OCI-LY3 (cell line): ENCODE measurements around the gene MTCL3.

Source experiments
- H2AFZ ChIP-seq: fragments of 200-600, 300-600 bp; shearing (Covaris generic); 2 replicates; pipeline ENCODE4 v1.6.0; 2014; ENCODE audit warnings: antibody characterized with exemption, low read depth, low read length
- H3K27ac ChIP-seq: fragments of 200-600, 300-600 bp; sonication (generic); 2 replicates; pipeline ENCODE4 v1.5.1; 2014; ENCODE audit warnings: mild to moderate bottlenecking, low read length, moderate library complexity, mixed read lengths
- H3K27me3 ChIP-seq: fragments of 200-600, 300-600 bp; sonication (generic); 2 replicates; pipeline ENCODE4 v1.6.1; 2014; ENCODE audit warnings: low read depth, low read length, mixed read lengths
- H3K36me3 ChIP-seq: fragments of 200-600, 300-600 bp; sonication (generic); replicated peaks from 2 replicates; pipeline ENCODE3; 2014; ENCODE audit warnings: low read depth, low read length, mixed read lengths
- H3K4me1 ChIP-seq: fragments of 300-600, 200-600 bp; sonication (generic); 2 replicates; pipeline ENCODE4 v1.6.1; 2014; ENCODE audit warnings: low read length, mixed read lengths
- H3K4me2 ChIP-seq: fragments of 200-600, 300-600 bp; sonication (generic); 2 replicates; pipeline ENCODE4 v1.6.1; 2014; ENCODE audit warnings: low read length, mixed read lengths
- H3K4me3 ChIP-seq: fragments of 300-600, 200-600 bp; sonication (generic); 2 replicates; pipeline ENCODE4 v1.5.1; 2014; ENCODE audit warnings: antibody characterized with exemption, mild to moderate bottlenecking, low read length, moderate library complexity
- H3K79me2 ChIP-seq: fragments of 300-600, 200-600 bp; shearing (Covaris generic); 2 replicates; pipeline ENCODE4 v1.6.1; 2014; ENCODE audit warnings: mild to moderate bottlenecking, low read length, mixed read lengths
- H3K9ac ChIP-seq: fragments of 300-600, 200-600 bp; shearing (Covaris generic); 2 replicates; pipeline ENCODE4 v1.6.0; 2014; ENCODE audit warnings: mild to moderate bottlenecking, low read length, moderate library complexity
- H3K9me3 ChIP-seq: fragments of 200-600, 300-600 bp; shearing (Covaris generic); 2 replicates; pipeline ENCODE4 v1.6.1; 2014; ENCODE audit warnings: low read length, mixed read lengths; ENCODE audit not compliant: insufficient read depth
- H4K20me1 ChIP-seq: fragments of 200-600, 300-600 bp; sonication (generic); 2 replicates; pipeline ENCODE4 v1.6.1; 2016; ENCODE audit warnings: low read length, mixed read lengths; ENCODE audit not compliant: insufficient read depth
- EZH2phosphoT487 ChIP-seq: fragments of 200-600 bp; shearing (Covaris generic); IDR thresholded peaks from 2 replicates; pipeline ENCODE4 v1.6.1; 2018; ENCODE audit warnings: antibody characterized with exemption, mixed run types, low read depth
- TF ChIP-seq, protein P1 (sequence below): fragments of 200-600, 300-600 bp; sonication (generic); IDR thresholded peaks from 2 replicates; pipeline ENCODE4 v1.5.1; 2014; ENCODE audit warnings: antibody characterized with exemption, low read length, low read depth

The MTCL3 gene

DNA sequence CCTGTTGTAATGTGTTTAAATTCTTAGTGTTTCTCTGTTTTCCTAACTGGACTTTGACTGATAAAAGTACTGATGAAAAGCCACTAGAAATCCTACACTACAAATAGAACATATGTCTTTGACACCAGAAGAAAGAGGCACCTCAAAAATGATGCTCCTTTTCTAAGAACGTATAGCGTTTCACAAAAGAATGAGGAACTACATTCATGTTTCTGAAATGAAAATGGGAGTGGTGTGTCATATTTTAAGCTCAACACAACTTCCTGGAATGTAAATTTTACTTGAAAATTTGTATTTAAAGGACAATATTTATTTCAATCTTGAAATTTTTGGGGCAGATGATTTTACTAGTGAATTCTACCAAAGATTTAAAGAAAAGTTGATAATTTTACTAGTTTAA, 95.2 kb downstream of the MTCL3 start:
- H3K27ac ChIP-seq: no peak overlapping the region
- peaks cover 16% of the 10 kb centered on the region for H3K4me1 ChIP-seq
- H3K9me3 ChIP-seq: no peaks in the 10 kb centered on the region
- no peak overlapping the region for H3K9ac ChIP-seq
- no peak overlapping the region; the same call in 1 of the 2 replicates for H2AFZ ChIP-seq
- H3K36me3 ChIP-seq: no peaks in the 10 kb centered on the region
- H3K79me2 ChIP-seq: no peaks in the 10 kb centered on the region
- peak overlapping the region; percentile 14; the same call in 1 of the 2 replicates for H3K4me2 ChIP-seq
- no peak overlapping the region for H3K4me3 ChIP-seq
- no peak for TF ChIP-seq EZH2phosphoT487
- TF ChIP-seq, protein P1, sequence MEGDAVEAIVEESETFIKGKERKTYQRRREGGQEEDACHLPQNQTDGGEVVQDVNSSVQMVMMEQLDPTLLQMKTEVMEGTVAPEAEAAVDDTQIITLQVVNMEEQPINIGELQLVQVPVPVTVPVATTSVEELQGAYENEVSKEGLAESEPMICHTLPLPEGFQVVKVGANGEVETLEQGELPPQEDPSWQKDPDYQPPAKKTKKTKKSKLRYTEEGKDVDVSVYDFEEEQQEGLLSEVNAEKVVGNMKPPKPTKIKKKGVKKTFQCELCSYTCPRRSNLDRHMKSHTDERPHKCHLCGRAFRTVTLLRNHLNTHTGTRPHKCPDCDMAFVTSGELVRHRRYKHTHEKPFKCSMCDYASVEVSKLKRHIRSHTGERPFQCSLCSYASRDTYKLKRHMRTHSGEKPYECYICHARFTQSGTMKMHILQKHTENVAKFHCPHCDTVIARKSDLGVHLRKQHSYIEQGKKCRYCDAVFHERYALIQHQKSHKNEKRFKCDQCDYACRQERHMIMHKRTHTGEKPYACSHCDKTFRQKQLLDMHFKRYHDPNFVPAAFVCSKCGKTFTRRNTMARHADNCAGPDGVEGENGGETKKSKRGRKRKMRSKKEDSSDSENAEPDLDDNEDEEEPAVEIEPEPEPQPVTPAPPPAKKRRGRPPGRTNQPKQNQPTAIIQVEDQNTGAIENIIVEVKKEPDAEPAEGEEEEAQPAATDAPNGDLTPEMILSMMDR: no peak
- no peaks in the 10 kb centered on the region for H3K27me3 ChIP-seq
- no peaks in the 10 kb centered on the region for H4K20me1 ChIP-seq
